Daoy (cell line): ENCODE data around the gene TMTC4. TPM values are rescaled to one million over a fixed set of nuclear protein-coding genes. Genes with fewer than 3 reads are reported as not detected.

Experiments
- DNase-seq: peaks from one replicate; pipeline ENCODE4 v3.0.0-alpha.2; 2015; ENCODE audit warnings: low read depth
- total RNA-seq: library from RNA; depleted of rRNA; stranded (reverse); fragments of >200 nt; shearing (Covaris generic); gene quantifications from 2 replicates; pipeline ENCODE4 v1.2.3, GENCODE V29; 2014

The TMTC4 gene
- total RNA-seq, 1 experiment from 2014 or later, result 4.3 TPM

DNA sequence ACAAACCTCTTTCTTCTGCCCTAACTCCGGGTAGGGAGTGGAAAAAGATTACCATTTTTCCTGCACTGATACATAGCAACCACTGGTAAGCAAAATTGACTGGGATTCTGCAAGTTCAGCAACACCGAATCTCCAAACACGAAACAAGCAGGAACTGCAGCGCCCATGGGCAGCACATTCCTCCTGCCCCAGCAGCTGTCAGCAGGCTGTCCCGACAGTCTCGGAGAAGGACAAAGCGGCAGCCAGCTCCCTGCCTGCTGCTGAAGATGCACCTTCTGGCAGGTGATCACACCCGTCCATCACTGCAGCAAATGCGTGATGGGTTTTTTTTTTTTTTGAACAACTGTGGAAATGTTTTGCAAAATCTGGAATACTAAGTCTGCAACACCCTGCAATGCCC is 6.7 kb downstream of the TMTC4 start:
- no peak for DNase-seq

DNA sequence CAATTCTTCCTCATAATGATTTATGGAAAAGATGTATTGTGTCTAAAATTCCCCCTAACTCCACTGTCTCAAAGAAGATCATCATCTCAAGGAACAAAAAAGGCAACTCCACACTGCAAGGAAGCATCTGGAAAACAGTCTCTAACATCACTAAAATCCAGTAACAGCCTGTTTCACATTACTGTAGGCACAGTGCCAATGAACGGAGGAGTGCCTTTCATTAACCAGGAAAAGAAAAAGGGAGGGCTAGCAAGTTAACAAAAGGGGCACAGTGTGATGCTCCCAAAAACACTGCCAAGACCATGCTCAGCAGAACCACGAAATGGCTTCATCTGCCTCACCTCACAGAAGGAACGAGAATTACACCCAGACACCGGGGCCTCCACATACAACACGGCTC is 8.5 kb downstream of the TMTC4 start:
- no peak for DNase-seq

DNA sequence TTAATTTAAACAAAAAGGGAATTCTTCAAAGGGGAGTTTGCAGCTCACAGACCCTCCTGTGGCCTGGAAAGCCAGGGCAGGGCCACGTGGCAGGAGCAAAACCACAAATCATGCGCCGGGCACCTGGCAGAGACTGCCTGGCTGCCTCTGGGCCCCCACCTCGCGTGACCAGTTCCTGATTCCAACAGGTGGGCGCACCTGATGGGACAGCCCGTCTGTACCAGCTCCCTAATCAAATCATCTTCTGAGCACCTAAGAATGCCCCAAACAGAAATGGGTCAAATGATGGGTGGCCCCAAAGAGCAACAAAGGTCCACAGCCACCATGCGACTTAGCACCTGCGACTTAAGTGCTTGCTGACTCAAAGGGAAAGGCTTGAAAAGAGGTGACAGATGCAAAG is 9.2 kb downstream of the TMTC4 start:
- DNase-seq, result no peak

DNA sequence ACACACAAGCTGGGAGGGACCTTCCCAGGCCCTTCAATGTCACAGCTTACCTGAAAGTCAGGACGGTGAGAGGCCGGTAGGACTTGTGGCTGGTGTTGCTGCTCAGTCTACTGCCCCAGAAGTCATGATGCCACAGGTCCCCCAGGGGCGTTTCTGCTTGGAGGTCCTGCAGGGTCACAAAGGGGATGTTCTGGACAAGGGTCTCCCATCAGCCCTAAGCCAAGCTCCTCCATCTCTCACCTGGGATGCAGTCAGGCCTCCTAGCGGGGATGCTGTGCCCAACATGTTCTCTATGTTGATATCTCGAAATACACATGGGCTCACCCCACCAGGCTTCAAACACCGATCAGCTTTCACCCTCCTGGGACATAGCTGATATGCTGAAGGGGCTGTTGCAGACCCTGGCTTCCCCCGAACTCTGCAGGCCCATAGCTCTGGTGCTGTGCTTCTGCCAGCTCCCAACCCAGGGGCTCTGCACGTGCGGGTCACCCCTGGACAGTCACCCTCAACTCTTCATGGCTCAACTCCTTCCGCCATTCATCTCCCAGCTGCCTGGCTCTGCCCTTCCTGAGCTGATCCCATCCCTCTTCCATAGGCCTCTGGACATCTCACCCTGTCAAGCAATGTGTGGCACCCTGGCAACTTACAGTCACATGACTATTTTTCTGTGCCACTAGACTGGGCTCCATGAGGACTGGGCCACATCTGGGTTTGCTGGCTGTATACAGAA is 10.3 kb downstream of the TMTC4 start:
- DNase-seq, result no peak

DNA sequence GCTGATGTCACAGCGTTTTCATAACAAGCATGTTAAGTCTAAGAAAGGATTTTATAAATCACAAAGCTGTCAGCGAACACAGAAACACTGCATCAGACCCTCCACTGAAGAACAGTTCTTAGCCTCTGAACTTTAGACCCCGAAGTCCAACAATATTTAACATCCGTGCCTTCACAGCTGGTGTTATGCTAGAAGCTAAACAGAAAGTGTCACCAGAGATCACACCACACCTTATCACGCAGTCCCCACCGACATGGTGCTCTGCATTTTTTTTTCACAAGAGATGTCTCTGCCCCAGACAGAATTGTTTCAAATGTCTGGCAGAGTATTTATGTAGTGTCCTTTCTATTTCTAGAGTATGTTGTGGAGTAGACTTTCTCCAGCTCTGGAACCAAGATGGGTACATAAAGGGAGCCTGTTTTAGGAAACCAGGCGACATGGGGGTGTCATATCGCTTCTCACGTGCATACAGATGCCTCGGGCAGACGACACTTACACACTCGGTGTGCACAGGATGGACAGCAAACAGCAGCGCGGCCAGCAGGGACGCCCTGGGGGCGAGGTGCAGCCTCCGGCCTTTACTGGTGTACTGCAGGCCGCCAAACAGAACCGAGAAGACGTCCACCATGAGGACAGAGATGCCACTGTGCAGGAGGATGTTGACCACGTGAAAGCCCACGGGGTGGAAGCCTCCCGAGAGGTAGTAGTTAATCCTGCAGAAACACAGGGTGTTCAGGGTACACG is 12.0 kb downstream of the TMTC4 start:
- DNase-seq, result no peak

DNA sequence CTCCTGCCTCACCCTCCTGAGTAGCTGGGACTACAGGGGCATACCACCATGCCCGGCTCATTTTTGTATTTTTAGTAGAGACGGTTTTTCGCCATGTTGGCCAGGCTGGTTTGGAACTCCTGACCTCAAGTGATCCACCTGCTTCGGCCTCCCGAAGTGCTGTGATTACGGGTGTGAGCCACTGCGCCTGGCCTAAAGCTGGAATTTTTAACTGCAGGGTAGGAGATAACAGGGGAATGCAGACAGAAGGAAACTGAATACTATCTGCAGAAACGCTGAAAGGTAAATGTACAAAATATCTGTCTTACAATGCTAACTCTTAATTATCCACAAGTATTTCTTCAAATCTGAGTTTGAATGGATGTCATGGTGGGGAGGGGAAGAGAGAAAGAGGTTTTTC is 13.8 kb downstream of the TMTC4 start:
- no peak for DNase-seq

DNA sequence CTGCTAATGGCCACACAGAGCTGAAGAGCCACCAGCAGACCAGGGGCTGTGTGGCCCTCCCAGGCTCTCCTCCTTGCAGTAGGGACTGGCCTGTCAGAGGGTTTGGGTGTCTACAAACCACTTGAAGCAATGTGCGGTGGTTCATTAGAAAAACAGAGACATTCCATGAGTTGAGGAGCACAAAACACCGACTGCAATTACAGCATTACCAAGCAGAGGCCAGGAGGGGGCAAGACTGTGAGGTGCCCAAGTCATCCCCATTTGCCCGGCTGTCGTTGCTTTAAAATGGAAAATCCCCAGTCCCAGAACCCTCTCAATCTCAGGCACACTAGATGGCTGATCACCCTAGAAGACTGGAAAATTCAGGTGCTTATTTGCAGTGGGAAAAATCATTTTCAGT is 15.0 kb downstream of the TMTC4 start:
- DNase-seq, result no peak

DNA sequence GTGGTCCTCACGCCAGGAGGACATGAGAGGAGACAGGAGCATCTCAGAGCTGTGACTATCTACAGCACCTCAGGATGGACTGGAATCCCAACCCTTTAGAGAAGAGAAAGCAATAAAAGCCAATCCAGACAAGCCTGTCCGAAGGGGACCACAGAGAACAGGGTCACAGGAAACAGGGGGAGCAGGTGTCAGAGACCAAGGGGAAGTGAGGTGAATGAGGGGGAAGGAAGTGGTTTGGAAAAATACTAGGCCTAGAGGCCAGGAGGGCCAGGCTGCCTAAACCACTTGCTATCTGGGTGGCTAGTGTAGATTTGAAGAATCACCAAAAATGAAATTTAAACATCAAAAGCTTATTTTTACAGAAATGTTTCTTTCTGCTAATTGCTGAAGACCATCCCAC is 16.2 kb downstream of the TMTC4 start:
- no peak for DNase-seq

DNA sequence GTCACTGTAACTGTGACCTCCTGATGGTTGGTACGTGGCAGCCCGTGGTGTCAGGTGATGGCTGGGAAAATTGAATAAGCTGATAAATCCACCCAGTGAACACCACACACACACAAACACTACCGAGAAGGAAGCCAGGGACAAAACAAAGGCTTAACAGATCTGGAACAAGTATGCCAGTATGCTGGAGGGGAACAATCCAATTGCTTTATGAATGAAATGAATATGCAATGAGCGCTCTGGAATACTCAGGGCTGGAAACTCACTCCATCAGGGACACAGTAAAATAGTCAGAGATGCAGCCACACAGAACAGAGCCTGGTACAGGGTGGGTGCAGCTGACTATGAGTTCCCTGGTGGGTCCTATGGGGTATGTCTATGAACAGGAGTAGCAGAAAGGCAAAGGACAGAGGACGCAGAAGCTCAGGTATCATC is 16.7 kb downstream of the TMTC4 start:
- DNase-seq, result no peak

DNA sequence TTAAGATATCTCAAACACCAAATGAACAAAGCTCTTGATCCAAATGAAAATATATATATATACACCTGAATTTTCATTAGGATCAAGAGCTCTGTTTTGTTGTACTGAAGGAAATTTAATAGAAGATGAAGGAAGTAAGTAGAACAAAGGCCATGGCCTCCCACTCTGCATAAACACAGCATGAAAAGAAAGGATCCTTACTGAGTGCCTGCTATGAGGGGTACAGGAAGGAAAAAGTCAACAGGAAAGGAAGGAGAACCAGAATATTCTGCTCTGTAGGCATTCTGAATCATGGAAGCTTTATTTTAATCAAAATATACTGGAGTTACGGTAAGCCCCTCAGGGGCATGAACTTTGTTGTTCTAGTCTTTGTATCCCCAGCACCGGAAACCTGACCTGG is 22.1 kb downstream of the TMTC4 start:
- DNase-seq, result no peak

DNA sequence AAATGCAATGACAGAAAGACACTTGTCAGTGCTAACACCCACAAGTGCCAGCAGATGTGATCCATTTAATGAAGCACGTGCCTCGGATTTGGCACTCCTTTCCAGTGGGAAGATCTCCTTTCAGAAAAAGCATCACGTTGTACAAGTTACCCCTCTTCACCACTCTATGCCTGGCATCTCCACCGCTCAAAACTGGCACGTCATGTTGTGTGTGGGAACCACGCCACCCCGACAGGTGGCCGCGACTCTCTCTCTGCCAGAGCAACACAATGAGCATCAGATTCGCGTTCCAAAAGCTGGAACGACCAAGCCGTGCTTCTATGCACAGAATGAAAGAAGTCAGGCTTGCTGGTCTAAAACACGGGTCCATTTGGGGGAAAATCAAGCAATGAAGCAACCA is 24.3 kb downstream of the TMTC4 start:
- DNase-seq, result no peak

DNA sequence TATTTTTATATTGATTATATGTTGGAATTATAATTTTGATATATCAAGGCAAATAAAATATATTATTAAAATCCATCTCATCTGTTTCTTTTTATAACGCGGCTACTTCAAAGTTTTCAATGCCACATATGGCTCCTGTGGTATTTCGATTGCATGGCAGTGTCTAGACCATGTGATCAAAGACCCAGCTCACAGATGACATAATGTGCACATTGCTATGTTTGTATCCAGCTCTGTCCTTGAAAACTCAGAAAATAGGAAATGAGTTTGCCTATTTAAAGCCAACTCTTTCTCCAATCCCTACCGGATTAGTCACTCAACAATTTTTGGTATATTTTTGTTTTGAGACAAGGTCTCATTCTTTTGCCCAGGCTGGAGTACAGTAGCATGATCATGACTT is 26.2 kb downstream of the TMTC4 start:
- DNase-seq, result no peak

DNA sequence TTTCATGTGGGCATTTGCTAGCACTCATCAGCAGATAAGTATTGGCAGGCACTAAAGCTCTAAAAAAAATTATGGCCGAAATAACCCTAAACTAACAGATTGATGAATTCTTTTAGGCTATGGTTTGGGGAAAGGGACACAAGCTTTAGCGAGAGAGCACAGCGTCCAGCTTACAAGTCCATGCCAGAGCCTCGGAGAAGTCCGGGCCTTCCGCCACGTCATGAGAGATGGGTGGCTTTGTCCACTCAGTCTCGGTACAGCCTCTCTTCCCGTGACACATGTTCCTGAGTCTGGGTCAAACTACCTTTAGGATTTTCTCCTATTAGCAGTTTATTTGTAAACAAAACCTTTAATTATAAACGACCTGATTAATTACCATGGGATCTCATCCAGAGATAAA is 27.7 kb downstream of the TMTC4 start:
- DNase-seq, result no peak

DNA sequence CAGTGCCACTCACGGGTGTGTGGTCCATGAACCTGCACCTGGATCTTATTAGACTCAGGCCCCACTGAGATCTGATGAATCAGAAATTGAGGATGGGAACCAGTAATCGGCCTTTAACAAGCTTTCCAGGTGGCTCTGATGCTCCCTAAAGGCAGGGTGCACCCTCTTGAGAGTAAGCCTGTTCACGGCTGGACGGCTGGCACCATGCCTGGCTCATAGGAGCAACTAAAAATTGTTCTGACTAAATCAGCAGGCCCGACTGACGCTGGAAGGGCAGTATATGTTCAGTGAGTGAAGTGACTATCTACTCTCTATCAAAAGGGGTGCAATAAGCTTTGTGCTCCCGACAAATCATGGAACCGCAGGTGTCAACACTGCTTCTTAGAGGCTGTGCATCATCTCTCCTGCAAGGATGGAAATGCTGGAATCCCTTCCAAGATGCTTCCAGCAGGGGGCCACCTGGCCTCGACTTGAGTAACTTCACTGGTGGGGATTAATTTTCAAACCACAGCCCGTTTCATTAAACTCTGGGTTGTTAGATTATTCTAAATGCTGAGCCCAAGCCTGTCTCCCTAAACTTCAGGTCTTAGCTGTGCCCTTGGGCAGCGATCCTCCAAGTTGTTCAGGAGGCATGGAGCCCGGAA is 28.4 kb downstream of the TMTC4 start:
- DNase-seq, result peak; percentile 13

DNA sequence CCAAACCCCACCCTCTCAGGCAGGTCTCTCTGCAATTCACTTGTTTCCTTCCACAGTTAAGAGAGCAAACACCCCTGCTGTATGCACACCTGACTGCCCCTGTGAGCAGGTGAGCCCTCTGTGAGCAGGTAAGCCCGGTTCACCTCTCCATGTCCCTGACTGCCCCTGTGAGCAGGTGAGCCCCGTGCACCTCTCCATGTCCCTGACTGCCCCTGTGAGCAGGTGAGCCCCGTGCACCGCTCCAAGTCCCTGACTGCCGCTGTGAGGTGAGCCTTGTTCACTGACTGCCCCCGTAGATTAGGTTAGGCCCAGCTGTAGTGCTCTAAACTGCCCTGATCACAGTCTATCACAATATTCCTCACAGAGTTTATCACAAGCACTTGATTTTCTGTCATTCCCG is 29.2 kb downstream of the TMTC4 start:
- DNase-seq, result no peak

DNA sequence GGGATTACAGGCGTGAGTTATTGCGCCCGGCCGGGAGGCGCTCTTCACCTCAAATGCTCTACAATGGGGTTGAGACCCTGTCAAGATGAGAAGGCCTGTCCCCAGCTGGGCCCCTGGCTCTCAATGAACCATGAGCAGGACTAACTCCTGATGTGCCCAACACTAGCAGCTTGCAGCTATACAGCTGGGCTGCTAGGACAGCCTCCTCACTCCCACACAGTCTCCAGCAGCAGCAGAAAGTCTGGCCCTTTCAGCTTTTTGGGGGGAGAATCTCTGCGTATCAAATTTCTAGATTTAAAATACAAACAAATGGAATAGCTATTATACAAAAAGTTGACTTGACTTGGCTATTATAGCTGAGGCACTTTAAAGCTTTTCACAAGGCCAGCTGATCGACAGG is 30.2 kb downstream of the TMTC4 start:
- no peak for DNase-seq

DNA sequence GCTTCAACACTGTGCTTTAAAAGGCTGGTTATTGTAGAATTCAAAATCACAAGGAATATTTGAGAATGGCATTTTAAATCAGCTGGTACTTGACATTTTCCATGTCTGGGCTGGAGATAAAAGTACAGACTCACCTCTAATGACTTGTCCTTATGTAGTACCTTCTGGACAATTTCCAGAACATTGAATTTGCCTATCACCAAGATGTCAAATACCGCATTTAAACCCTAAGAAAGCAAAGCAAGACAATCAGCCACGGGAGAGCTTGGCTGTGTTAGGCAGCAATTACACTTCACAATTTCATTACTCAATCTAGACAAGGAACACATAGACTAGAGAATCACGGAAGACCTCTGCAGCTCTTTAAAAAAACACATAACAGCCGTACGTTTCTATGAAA is 36.8 kb downstream of the TMTC4 start:
- DNase-seq, result no peak

DNA sequence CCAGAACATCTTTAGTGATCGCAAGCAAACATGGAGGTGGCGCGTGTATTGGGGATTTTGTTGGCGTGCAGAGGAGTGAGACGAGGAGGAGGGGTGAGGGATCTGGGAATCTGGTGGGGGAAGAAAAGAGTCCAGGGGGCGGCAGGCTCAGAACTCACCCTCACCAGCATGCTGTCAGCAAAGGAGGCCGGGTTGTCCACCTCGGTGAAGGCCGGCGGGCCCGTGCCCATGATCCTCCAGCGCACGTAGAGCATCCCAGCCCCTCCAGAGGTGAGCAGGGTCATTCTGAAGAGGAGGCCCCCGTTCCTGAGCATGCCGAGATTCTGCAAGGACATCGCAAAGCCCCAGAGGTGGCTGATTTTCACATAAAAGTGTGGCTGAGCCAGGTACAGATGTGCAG is 37.2 kb downstream of the TMTC4 start:
- DNase-seq, result no peak

DNA sequence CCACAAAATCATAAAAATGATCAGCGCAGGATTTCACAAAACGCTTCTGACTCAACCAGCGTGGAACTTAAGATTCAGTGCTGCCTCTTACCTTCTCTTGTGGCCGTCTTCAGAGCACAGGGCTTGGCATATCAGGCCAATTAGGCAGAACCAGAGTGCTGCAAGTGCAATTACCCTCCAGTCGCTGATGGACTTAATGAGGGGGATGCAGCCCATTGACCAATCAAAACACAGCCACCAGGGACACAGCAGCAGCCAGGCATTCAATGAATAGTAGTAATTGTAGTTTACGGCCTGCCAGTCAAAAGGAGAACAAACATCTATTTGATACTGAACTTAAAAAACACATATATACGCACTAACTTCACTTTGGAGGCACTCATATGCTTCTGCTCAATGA is 38.2 kb downstream of the TMTC4 start:
- DNase-seq, result no peak

DNA sequence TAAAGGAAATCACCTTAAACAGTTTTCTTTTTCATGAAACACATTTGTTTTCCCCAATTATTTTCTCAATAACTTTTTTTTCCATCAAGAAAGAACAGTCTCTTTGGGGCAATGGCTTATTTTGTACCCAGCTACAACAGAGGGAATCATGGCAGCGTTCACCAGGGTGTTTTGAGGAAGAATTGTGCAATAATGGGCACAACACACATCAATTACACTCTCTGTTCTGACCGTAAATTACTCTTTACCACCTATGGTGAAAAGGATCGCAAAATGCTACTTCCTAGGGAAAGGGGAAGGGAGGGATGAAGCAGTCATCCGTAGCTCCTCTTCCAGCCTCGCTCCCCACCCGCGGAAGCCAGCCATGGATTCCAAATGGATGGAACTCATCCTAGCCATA is 38.6 kb downstream of the TMTC4 start:
- no peak for DNase-seq

DNA sequence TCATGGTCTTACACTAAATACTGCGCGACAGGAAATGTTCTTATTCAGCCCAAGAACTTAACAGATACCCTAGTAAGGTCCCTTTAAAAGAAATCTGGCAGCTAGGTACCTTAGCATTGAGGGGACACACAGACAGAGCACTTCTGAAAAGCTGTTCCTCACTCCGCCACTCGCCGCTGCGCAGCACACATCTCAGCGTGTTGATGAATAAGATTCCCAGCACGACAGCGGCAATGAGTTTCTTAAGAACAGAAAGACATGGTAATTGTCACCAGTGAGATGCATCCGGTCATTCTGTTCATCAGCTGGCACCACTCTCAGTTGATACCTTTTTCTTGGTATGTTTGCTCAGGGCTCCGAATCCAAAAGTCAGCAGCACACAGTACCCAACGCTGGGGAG is 39.9 kb downstream of the TMTC4 start:
- DNase-seq, result no peak

DNA sequence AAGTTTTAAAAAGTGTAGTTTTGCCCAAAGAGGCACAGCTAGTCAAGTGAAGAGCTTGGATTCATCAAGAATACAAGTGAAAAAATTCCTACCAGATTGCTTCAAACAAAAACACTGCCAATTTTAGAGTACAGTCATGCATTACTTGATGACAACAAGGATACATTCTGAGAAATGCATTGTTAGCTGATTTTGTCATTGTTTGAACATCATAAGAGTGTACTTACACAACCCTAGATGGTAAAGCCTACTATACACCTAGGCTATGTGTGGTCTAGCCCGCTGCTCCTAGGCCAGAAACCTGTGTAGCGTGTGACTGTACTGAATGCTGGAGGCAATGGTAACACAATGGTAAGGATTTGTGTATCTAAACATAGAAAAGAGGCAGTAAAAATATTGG is 41.1 kb downstream of the TMTC4 start:
- no peak for DNase-seq

DNA sequence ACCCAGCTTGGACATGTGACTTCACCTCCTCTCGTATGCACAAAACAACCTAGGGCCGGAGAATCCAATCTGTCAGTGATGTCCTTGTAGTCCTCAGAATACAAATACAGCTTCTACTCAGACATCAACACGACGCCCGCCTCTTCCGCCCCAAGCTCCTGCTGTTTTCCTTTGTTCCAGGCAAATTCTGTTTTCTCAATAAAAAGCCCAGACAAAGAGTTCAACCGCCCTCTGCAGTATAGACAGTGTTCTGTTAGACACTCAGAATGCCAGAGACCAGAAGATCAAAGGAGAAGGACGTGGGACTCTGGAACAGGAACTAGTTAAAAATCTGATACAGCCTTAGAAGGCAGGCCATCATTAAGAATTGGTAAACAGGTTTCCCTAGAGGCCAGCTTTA is 44.0 kb downstream of the TMTC4 start:
- DNase-seq, result no peak
